T47D (cell line): ENCODE results near the gene OGA.

ENCODE experiments used
- DNase-seq, 2 experiments: peaks; one replicate each; pipeline versions ENCODE4 v3.0.0 to v3.0.0-alpha.2; 2011 to 2012; ENCODE audit warnings: low read depth in 1 of 2, low spot score in 1 of 2
- JUND ChIP-seq: IDR thresholded peaks from 2 replicates; pipeline ENCODE4 v1.6.1; 2012; ENCODE audit warnings: low read depth
- in situ Hi-C: cut with HindIII; loops from 2 replicates; pipeline ENCODE4 v1.10.0; 2016; ENCODE audit warnings: low sequenced_read_pairs, low pct_unique_long_range_greater_than_20kb

The OGA gene

GRCh38 chr10:101818119-101818871 is at the start of gene OGA:
Gene OGA (minus strand): TSS chr10:101818444. CDS start chr10:101818022, 422 bp downstream.
- DNase-seq, result peak; percentile 97 to 100
- in situ Hi-C loops, result no loop called here
- TF ChIP-seq JUND, result peak; percentile 89

GRCh38 chr10:101867931-101868330 is 49.7 kb upstream of the OGA start:
- TF ChIP-seq JUND, result no peak
- peak in 1 of 2 experiments; percentile 52 for DNase-seq
- in situ Hi-C loops, result no loop called here

GRCh38 chr10:101859530-101859929 is 41.3 kb upstream of the OGA start:
- DNase-seq, result no peak
- in situ Hi-C loops, result no loop called here
- TF ChIP-seq JUND, result no peak

- no peak for DNase-seq
- TF ChIP-seq JUND, result no peak
These were observed 40.7 kb upstream of the OGA start for GRCh38 chr10:101858723-101859500.

GRCh38 chr10:101857802-101858476 is 39.7 kb upstream of the OGA start:
- DNase-seq, result no peak
- in situ Hi-C loops, result no loop called here
- TF ChIP-seq JUND, result no peak

More at GRCh38 chr10:101858723-101859500, 40.7 kb upstream of the OGA start:
- in situ Hi-C loops, result no loop called here

GRCh38 chr10:101856626-101857025 is 38.4 kb upstream of the OGA start:
- in situ Hi-C loops, result no loop called here
- DNase-seq, result no peak
- no peak for TF ChIP-seq JUND

- in situ Hi-C loops, result no loop called here
These were observed 33.3 kb upstream of the OGA start for GRCh38 chr10:101851411-101852116.

GRCh38 chr10:101850749-101851148 is 32.5 kb upstream of the OGA start:
- no peak for DNase-seq
- no peak for TF ChIP-seq JUND
- in situ Hi-C loops, result no loop called here

More at GRCh38 chr10:101851411-101852116, 33.3 kb upstream of the OGA start:
- no peak for TF ChIP-seq JUND
- DNase-seq, result no peak

- no peak for TF ChIP-seq JUND
- in situ Hi-C loops, result no loop called here
- DNase-seq, result no peak
These were observed 30.7 kb upstream of the OGA start for GRCh38 chr10:101848894-101849351.

GRCh38 chr10:101848408-101848807 is 30.2 kb upstream of the OGA start:
- no peak for DNase-seq
- in situ Hi-C loops, result no loop called here
- TF ChIP-seq JUND, result no peak

GRCh38 chr10:101845893-101846292 is 27.6 kb upstream of the OGA start:
- no peak for TF ChIP-seq JUND
- in situ Hi-C loops, result no loop called here
- no peak for DNase-seq
